Stimulated activated CD4-positive, alpha-beta T cell treated with anti-CD3 and anti-CD28 coated beads, Interleukin-12 subunit alpha, Interleukin-12 subunit beta, amount 100 ng/mL, for 4 hours (primary cell): ENCODE results near the gene NCAPH2.
"Not testable (repeated sequence)": the region's sequence is repeated elsewhere in the genome, so short reads cannot be mapped to it uniquely, and the experiment has no call there.

ENCODE experiments used
- DNase-seq: peaks from one replicate; pipeline ENCODE4 v3.0.0-alpha.2; 2020

Gene NCAPH2

GRCh38 chr22:50531546-50531961 is 23.5 kb downstream of the NCAPH2 start:
- DNase-seq, result peak; percentile 68

GRCh38 chr22:50531962-50532674 is 24.1 kb downstream of the NCAPH2 start:
- DNase-seq, result no peak

- DNase-seq, result no peak
Observed at GRCh38 chr22:50532824-50533796, 25.1 kb downstream of the NCAPH2 start.

- DNase-seq, result not testable (repeated sequence)
Observed at GRCh38 chr22:50533856-50534711, 26.1 kb downstream of the NCAPH2 start.

GRCh38 chr22:50535113-50535512 is 27.1 kb downstream of the NCAPH2 start:
- DNase-seq, result no peak

- no peak for DNase-seq
Observed at GRCh38 chr22:50536226-50536625, 28.2 kb downstream of the NCAPH2 start.

- no peak for DNase-seq
Observed at GRCh38 chr22:50537765-50538164, 29.7 kb downstream of the NCAPH2 start.

- no peak for DNase-seq
Observed at GRCh38 chr22:50540381-50540780, 32.4 kb downstream of the NCAPH2 start.

- DNase-seq, result not testable (repeated sequence)
Observed at GRCh38 chr22:50541667-50542026, 33.6 kb downstream of the NCAPH2 start.

- DNase-seq, result no peak
Observed at GRCh38 chr22:50542416-50542927, 34.4 kb downstream of the NCAPH2 start.

- DNase-seq, result peak; percentile 83
Observed at GRCh38 chr22:50544078-50544745, 36.2 kb downstream of the NCAPH2 start.

- no peak for DNase-seq
Observed at GRCh38 chr22:50544746-50545253, 36.8 kb downstream of the NCAPH2 start.

GRCh38 chr22:50545522-50546325 is 37.7 kb downstream of the NCAPH2 start, which contains the start of gene KLHDC7B:
KLHDC7B (plus strand) TSS chr22:50545899; CDS start chr22:50546244, 345 bp downstream.
- DNase-seq, result no peak

GRCh38 chr22:50546326-50547262 is 38.6 kb downstream of the NCAPH2 start:
- DNase-seq, result no peak

- no peak for DNase-seq
Observed at GRCh38 chr22:50547263-50547985, 39.4 kb downstream of the NCAPH2 start.

- DNase-seq, result peak; percentile 58
Observed at GRCh38 chr22:50548040-50548920, 40.3 kb downstream of the NCAPH2 start.

- DNase-seq, result no peak
Observed at GRCh38 chr22:50548921-50549790, 41.1 kb downstream of the NCAPH2 start.
